Tibial nerve (tissue), 4 donors: ENCODE data around the gene TTC38. TPM values are rescaled to one million over a fixed set of nuclear protein-coding genes. Genes with fewer than 3 reads are reported as not detected.

ENCODE experiments used
- DNase-seq, 2 donors: peaks; one replicate each; pipeline ENCODE4 v3.0.0-alpha.2; 2019; ENCODE audit warnings: low spot score in 2 of 2
- H3K27ac ChIP-seq, 4 donors: fragments of 200-600 bp; sonication (generic) in 3 of 4; one replicate each; pipeline ENCODE4 v1.5.1; 2017 to 2019; ENCODE audit warnings: mild to moderate bottlenecking in 1 of 4
- H3K27me3 ChIP-seq, 2 donors: fragments of 200-600 bp; sonication (generic) in 1 of 2; one replicate each; pipeline versions ENCODE4 v1.5.1 to v1.6.0; 2017 to 2019
- H3K36me3 ChIP-seq, 3 donors: fragments of 200-600 bp; sonication (generic); one replicate each; pipeline ENCODE4 v1.5.1; 2018 to 2019
- H3K4me1 ChIP-seq, 4 donors: fragments of 200-600 bp; sonication (generic) in 3 of 4; one replicate each; pipeline ENCODE4 v1.5.1; 2017 to 2019
- H3K4me3 ChIP-seq, 4 donors: fragments of 200-600 bp; sonication (generic) in 3 of 4; one replicate each; pipeline ENCODE4 v1.5.1; 2017 to 2019; ENCODE audit warnings: mild to moderate bottlenecking in 1 of 4, moderate library complexity in 1 of 4
- H3K9me3 ChIP-seq, 4 donors: fragments of 200-600 bp; sonication (generic) in 3 of 4; one replicate each; pipeline ENCODE4 v1.5.1; 2017 to 2019
- EP300 ChIP-seq, 2 donors: sonication (generic); formaldehyde crosslinking; IDR thresholded peaks; one replicate each; pipeline ENCODE4 v1.6.1; 2017; ENCODE audit warnings: antibody characterized with exemption in 2 of 2, mild to moderate bottlenecking in 1 of 2
- POLR2A ChIP-seq, 2 donors: fragments of 450-650 bp; IDR thresholded peaks; one replicate each; pipeline ENCODE4 v1.6.1; 2017; ENCODE audit warnings: antibody characterized with exemption in 2 of 2, mild to moderate bottlenecking in 2 of 2, moderate library complexity in 2 of 2
- whole genome bisulfite sequencing, 2 donors: methylation state at CpG; one replicate each; pipeline ENCODE4 v1.1.5; 2018; 5-methylcytosine and 5-hydroxymethylcytosine counted together
- total RNA-seq, 4 donors: library from RNA; depleted of rRNA; stranded (reverse); fragments of >200 nt; gene quantifications; one replicate each; pipeline ENCODE4 v1.1.0, GENCODE V29; 2016
- TF ChIP-seq, protein P1 (sequence below), 5 experiments: fragments of 200-600 bp in 3 of 5; fragments of 450-650 bp in 2 of 5; sonication (generic) in 3 of 5; IDR thresholded peaks; one replicate each; pipeline ENCODE4 v1.5.1; 2016 to 2019; ENCODE audit warnings: antibody characterized with exemption in 5 of 5, mild to moderate bottlenecking in 3 of 5, moderate library complexity in 2 of 5

TTC38 gene
- total RNA-seq, 4 donors from 2014 or later = 63.2 to 85.2 (median 74.2) TPM

- WGBS, 2 donors = 64 to 71% methylated on average over 10 of the region's 10 CpGs
- H3K27me3 ChIP-seq = no peaks in the 10 kb centered on the region
- no peak for DNase-seq
- H3K4me3 ChIP-seq = no peak overlapping the region
- TF ChIP-seq, protein P1, sequence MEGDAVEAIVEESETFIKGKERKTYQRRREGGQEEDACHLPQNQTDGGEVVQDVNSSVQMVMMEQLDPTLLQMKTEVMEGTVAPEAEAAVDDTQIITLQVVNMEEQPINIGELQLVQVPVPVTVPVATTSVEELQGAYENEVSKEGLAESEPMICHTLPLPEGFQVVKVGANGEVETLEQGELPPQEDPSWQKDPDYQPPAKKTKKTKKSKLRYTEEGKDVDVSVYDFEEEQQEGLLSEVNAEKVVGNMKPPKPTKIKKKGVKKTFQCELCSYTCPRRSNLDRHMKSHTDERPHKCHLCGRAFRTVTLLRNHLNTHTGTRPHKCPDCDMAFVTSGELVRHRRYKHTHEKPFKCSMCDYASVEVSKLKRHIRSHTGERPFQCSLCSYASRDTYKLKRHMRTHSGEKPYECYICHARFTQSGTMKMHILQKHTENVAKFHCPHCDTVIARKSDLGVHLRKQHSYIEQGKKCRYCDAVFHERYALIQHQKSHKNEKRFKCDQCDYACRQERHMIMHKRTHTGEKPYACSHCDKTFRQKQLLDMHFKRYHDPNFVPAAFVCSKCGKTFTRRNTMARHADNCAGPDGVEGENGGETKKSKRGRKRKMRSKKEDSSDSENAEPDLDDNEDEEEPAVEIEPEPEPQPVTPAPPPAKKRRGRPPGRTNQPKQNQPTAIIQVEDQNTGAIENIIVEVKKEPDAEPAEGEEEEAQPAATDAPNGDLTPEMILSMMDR (IDR thresholded peaks at IDR 0.05) = no peak
- TF ChIP-seq EP300 (IDR thresholded peaks at IDR 0.05) = no peak
- no peak for TF ChIP-seq POLR2A (IDR thresholded peaks at IDR 0.05)
- no peaks in the 10 kb centered on the region for H3K9me3 ChIP-seq
- H3K27ac ChIP-seq = peak overlapping the region in 2 of 4 donors; percentile 63 to 64
- H3K36me3 ChIP-seq = peaks cover 0 to 84% (median 0%) of the 10 kb centered on the region in 3 donors
- H3K4me1 ChIP-seq = no peaks in the 10 kb centered on the region
Observed at GRCh38 chr22:46224898-46225290, 42.9 kb upstream of the TTC38 start.

DNA sequence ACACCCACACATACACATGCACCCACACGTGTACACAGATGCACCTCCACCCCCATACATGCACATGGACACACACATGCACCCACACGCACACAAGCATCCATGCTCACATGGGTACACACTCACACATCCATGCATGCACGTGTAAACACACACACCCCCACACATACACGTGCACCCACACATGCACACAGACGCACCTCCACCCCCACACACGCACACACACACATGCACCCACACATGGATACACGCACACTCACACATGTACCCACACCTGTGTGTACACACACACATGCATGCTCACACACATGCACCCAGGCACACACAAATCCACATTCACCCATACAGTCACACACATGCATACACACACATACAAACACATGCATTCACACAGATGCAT is 42.2 kb upstream of the TTC38 start:
- 93 to 94% methylated on average over 7 of the region's 7 CpGs for WGBS, 2 donors

DNA sequence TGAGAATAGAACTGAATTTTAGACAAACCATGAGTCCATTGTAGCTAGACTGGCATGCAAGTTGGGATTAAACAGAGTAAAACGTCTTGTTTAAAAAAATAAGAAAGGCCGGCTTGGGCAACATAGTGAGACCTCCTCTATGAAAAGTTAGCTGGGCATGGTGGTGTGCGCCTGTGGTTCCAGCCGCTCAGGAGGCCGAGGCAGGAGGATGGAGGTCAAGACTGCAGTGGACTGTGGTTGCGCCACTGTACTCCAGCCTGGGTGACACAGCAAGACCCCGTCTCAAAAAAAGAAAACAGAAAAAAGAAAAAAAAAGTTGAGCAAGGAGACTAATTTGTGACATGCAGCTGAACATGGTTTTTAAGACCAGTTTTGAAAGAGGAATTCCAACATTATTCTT is 41.2 kb upstream of the TTC38 start:
- Histone ChIP-seq H3K4me1 (no peaks in the 10 kb centered on the region), H3K36me3 (peaks cover 0 to 80% (median 0%) of the 10 kb centered on the region in 3 donors), H3K27ac (no peak overlapping the region), H3K4me3 (no peak overlapping the region), H3K9me3 (no peaks in the 10 kb centered on the region), H3K27me3 (no peaks in the 10 kb centered on the region)
- 86 to 93% methylated on average over 7 of the region's 7 CpGs for WGBS, 2 donors
- DNase-seq = no peak
- TF ChIP-seq EP300 (IDR thresholded peaks at IDR 0.05) = no peak
- TF ChIP-seq POLR2A (IDR thresholded peaks at IDR 0.05) = no peak
- TF ChIP-seq, protein P1 (IDR thresholded peaks at IDR 0.05) = no peak

More for the DNA sequence above, 42.2 kb upstream of the TTC38 start:
- no peaks in the 10 kb centered on the region for H3K27me3 ChIP-seq
- no peak overlapping the region for H3K27ac ChIP-seq
- TF ChIP-seq, protein P1 (IDR thresholded peaks at IDR 0.05) = no peak
- TF ChIP-seq POLR2A (IDR thresholded peaks at IDR 0.05) (no peak), EP300 (IDR thresholded peaks at IDR 0.05) (no peak)
- no peak for DNase-seq
- peaks cover 0 to 84% (median 0%) of the 10 kb centered on the region in 3 donors for H3K36me3 ChIP-seq
- H3K4me3 ChIP-seq = no peak overlapping the region
- no peaks in the 10 kb centered on the region for H3K4me1 ChIP-seq
- no peaks in the 10 kb centered on the region for H3K9me3 ChIP-seq

- Histone ChIP-seq H3K27me3 (no peaks in the 10 kb centered on the region), H3K36me3 (peaks cover 0 to 63% (median 0%) of the 10 kb centered on the region in 3 donors), H3K4me3 (no peak overlapping the region), H3K4me1 (peaks cover 0 to 13% (median 0%) of the 10 kb centered on the region in 4 donors), H3K9me3 (no peaks in the 10 kb centered on the region), H3K27ac (no peak overlapping the region)
- TF ChIP-seq EP300 (IDR thresholded peaks at IDR 0.05) = no peak
- no peak for TF ChIP-seq POLR2A (IDR thresholded peaks at IDR 0.05)
- TF ChIP-seq, protein P1 (IDR thresholded peaks at IDR 0.05) = no peak
- no peak for DNase-seq
- 85% methylated on average over 8 of the region's 8 CpGs for WGBS, 2 donors
Observed at GRCh38 chr22:46229701-46230100, 38.1 kb upstream of the TTC38 start.

- Histone ChIP-seq H3K36me3 (peaks cover 0 to 61% (median 0%) of the 10 kb centered on the region in 3 donors), H3K4me1 (peaks cover 0 to 13% (median 0%) of the 10 kb centered on the region in 4 donors), H3K4me3 (no peak overlapping the region), H3K27ac (no peak overlapping the region), H3K27me3 (no peaks in the 10 kb centered on the region), H3K9me3 (no peaks in the 10 kb centered on the region)
- 88 to 90% methylated on average over 13 of the region's 13 CpGs for WGBS, 2 donors
- TF ChIP-seq, protein P1 (IDR thresholded peaks at IDR 0.05) = no peak
- TF ChIP-seq POLR2A (IDR thresholded peaks at IDR 0.05) (no peak), EP300 (IDR thresholded peaks at IDR 0.05) (no peak)
- DNase-seq = no peak
Observed at GRCh38 chr22:46230262-46230901, 37.4 kb upstream of the TTC38 start.
